ENCODE data around the gene DTYMK. TPM values are rescaled to one million over a fixed set of nuclear protein-coding genes. Genes with fewer than 3 reads are reported as not detected.

DTYMK gene
- total RNA-seq, 1 donor from 2014 or later = 17.3 TPM

DNA sequence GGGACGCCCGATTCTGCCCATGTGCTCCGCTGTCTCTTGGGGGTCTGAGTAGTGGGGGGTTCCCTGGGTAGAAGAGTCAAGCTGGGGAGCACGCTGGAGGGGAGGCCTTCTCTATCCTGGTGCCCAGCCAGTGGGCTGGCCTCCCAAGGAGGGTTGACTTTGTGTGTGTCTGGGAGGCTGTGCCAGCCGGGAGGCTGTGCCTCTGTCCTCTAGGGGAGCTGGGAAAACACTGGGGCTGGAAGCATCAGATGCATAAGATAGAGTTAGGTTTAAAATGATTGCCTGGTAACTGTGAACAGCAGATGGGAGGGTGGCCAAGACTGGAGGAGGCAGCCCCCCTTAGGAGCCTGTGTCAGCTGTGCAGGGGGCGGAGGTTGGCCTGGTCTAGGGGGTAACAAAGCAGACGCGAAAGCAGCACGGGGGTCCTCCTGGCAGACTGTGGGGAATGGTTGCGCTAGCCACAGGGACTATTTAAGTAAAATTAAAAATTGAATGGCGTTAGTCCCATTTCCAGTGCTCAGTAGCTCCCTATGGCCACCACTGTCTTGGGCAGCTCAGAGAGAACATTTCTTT, 16.5 kb upstream of the DTYMK start:
- ATAC-seq = no peak
- DNase-seq = no peak
- no peak for TF ChIP-seq CTCF (IDR thresholded peaks at IDR 0.05)

DNA sequence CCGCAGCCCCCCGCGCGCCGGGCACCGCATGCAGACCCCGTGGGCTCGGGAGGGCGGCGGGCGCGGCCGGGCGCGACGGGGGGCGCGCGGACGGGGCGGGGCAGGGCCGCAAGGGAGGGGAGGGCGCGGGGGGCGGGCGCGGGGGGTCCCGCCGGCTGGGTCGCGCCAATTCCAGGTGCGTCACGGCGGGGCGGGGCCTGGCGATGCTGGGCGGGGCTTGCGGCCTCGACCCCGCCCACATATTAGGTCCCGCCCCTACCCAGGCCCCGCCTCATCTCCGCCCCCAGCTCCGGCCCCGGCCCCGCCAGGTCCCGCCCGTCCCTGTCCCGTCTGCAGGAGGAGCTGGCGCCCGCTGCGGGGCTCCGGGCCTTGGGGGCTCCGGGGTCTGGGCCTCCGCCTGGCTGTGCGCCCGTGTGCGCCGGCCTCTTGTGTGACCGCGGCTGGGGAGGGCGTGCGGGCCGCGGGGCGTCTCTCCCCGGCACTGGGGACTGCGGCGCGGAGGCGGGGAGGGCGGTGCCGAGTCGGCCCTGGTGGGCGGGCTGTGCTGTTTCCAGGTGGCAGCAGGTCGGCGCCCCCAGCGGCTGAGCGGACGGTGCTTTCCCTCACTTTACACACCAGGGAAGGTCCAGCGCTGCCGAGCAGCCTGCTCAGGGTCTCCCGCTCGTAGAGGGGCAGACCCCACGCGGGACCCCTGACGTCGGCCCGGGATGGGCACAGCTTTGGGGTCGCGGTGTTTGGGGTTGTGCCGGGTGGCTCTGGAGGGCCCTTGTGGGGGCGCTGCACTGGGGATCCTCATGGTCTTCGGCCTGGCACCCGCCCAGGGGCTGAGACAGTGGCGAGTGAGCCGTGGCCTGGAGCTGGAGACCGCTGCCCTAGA, 15.8 kb upstream of the DTYMK start:
- peak; percentile 87 for DNase-seq
- no peaks in the 10 kb centered on the region for H3K9me3 ChIP-seq
- H3K36me3 ChIP-seq = peaks cover 19% of the 10 kb centered on the region
- H3K27ac ChIP-seq = peak overlapping the region; percentile 94
- H3K4me3 ChIP-seq = peak overlapping the region; percentile 88
- peak; percentile 92 to 93 for ATAC-seq
- H3K4me1 ChIP-seq = peaks cover 19% of the 10 kb centered on the region
- TF ChIP-seq CTCF (IDR thresholded peaks at IDR 0.05) = peak; percentile 36
- no peaks in the 10 kb centered on the region for H3K27me3 ChIP-seq (ENCODE audit: low read depth)
- intact Hi-C loops (cut with DNase I) = no loop called here

More for the DNA sequence above, 16.5 kb upstream of the DTYMK start:
- Histone ChIP-seq H3K27ac (peak overlapping the region; percentile 94), H3K27me3 (ENCODE audit: low read depth) (no peaks in the 10 kb centered on the region), H3K4me1 (peaks cover 19% of the 10 kb centered on the region), H3K36me3 (peaks cover 26% of the 10 kb centered on the region), H3K4me3 (peak overlapping the region; percentile 88), H3K9me3 (no peaks in the 10 kb centered on the region)
- intact Hi-C loops (cut with DNase I) = no loop called here

- Histone ChIP-seq H3K36me3 (peaks cover 12% of the 10 kb centered on the region), H3K9me3 (no peaks in the 10 kb centered on the region), H3K27me3 (ENCODE audit: low read depth) (no peaks in the 10 kb centered on the region), H3K4me1 (peaks cover 19% of the 10 kb centered on the region), H3K27ac (peak within 1 kb of the TSS; percentile 94), H3K4me3 (peak within 1 kb of the TSS; percentile 88)
- peak; percentile 98 for DNase-seq
- ATAC-seq = peak; percentile 93 to 94
- intact Hi-C loops (cut with DNase I) = no loop called here
- TF ChIP-seq CTCF (IDR thresholded peaks at IDR 0.05) = no peak
Observed at GRCh38 chr2:241701399-241702154, 15.0 kb upstream of the DTYMK start, which contains the start of gene ING5. Gene ING5, plus strand, starts transcription at chr2:241702039. Its CDS starts 27 bp downstream, at chr2:241702066.

- Histone ChIP-seq H3K36me3 (peaks cover 7% of the 10 kb centered on the region), H3K27ac (peak overlapping the region; percentile 94), H3K4me1 (peaks cover 19% of the 10 kb centered on the region), H3K4me3 (peak overlapping the region; percentile 88), H3K9me3 (no peaks in the 10 kb centered on the region), H3K27me3 (ENCODE audit: low read depth) (no peaks in the 10 kb centered on the region)
- DNase-seq = no peak
- peak; percentile 40 for TF ChIP-seq CTCF (IDR thresholded peaks at IDR 0.05)
- intact Hi-C loops (cut with DNase I) = no loop called here
- no peak for ATAC-seq
Observed at GRCh38 chr2:241701149-241701398, 14.5 kb upstream of the DTYMK start.

GRCh38 chr2:241695651-241696050, 9.0 kb upstream of the DTYMK start:
- no peaks in the 10 kb centered on the region for H3K27me3 ChIP-seq (ENCODE audit: low read depth)
- no peak overlapping the region for H3K27ac ChIP-seq
- peaks cover 2% of the 10 kb centered on the region for H3K4me1 ChIP-seq
- TF ChIP-seq CTCF (IDR thresholded peaks at IDR 0.05) = no peak
- H3K36me3 ChIP-seq = peaks cover 39% of the 10 kb centered on the region
- ATAC-seq (no peak), DNase-seq (no peak)
- no peak overlapping the region for H3K4me3 ChIP-seq
- no peaks in the 10 kb centered on the region for H3K9me3 ChIP-seq
- intact Hi-C loops (cut with DNase I) = no loop called here
